ENCODE measurements around the gene STING1. TPM values are rescaled to one million over a fixed set of nuclear protein-coding genes. Genes with fewer than 3 reads are reported as not detected.
A peak's percentile ranks its signal among the peaks of the same experiment; 100 is the strongest.
"Not testable (repeated sequence)": the region's sequence is repeated elsewhere in the genome, so short reads cannot be mapped to it uniquely, and the experiment has no call there.

STING1 gene
- total and polyA plus RNA-seq, 10 of the 15 experiments (the other 5 are each of a cell fraction or from before 2014, with no cell fraction given): 10.1 to 56.1 (median 41.0) TPM

GRCh38 chr5:139513434-139513833 lies 30.9 kb upstream of the STING1 start:
- H4K20me1 ChIP-seq (ENCODE audit: control insufficient read depth, insufficient read depth); H3K9ac ChIP-seq (ENCODE audit: control insufficient read depth, insufficient read depth, low read length); H3K9me3 ChIP-seq (replicated peaks; ENCODE audit: control insufficient read depth, insufficient read depth, low read length); in situ Hi-C loops (cut with MboI); H3K4me3 ChIP-seq; BruUV-seq (replicated peaks); H3K27me3 ChIP-seq (replicated peaks in 1 of 2; ENCODE audit: control insufficient read depth in 2 of 2, insufficient read depth in 2 of 2, low read length in 1 of 2); H3K36me3 ChIP-seq (ENCODE audit: control insufficient read depth in 2 of 2, insufficient read depth in 2 of 2, low read length in 1 of 2); H3K79me2 ChIP-seq (ENCODE audit: control insufficient read depth, insufficient read depth, low read length); H3K27ac ChIP-seq (ENCODE audit: control insufficient read depth, insufficient read depth); DNase-seq (ENCODE audit: low read depth, low spot score); H3K4me2 ChIP-seq (ENCODE audit: control insufficient read depth, insufficient read depth): not testable (repeated sequence)
- CTCF ChIA-PET: interaction anchor here (0.5 to 10.1 kb wide), 43 partner anchors 8 to 935 kb away, joined by 3 to 491 read pairs (median 5); partner anchors contain the start of genes DNAJC18, PAIP2, SMIM33 and STING1
- peaks cover 15% of the 10 kb centered on the region for H3K4me1 ChIP-seq (ENCODE audit: control insufficient read depth, insufficient read depth, low read length)
- POLR2A ChIA-PET: interaction anchor here (0.6 to 3.0 kb wide), 10 partner anchors 11 to 118 kb away, joined by 3 to 12 read pairs (median 6); partner anchors contain the start of gene DNAJC18
- FAIRE-seq (peak; percentile 88), ATAC-seq (peak; percentile 82)
- peak overlapping the region; percentile 55 for H2AFZ ChIP-seq (ENCODE audit: control insufficient read depth, low read depth, low read length)
- WGBS (ENCODE audit: insufficient coverage, insufficient replicate concordance, low lambda C conversion rate, missing lambda C conversion rate): 20% methylated on average over 5 of the region's 5 CpGs
- RAD21 ChIA-PET (ENCODE audit: unreplicated experiment): interaction anchor here (0.6 to 9.6 kb wide), 25 partner anchors 11 to 262 kb away, joined by 3 to 241 read pairs (median 5); partner anchors contain the start of genes DNAJC18, MZB1, STING1 and UBE2D2
- intact Hi-C loops (cut with micrococcal nuclease; ENCODE audit: unreplicated experiment): loop anchor here (1.0 to 2.0 kb wide), 2 partner anchors 57 to 91 kb away; no protein-coding TSS in a partner anchor
- SMC1A ChIA-PET (ENCODE audit: uncharacterized antibody, unreplicated experiment): interaction anchor here (0.6 to 11.2 kb wide), 35 partner anchors 9 to 262 kb away, joined by 3 to 235 read pairs (median 5); partner anchors contain the start of genes DNAJC18, MZB1 and STING1
- peak; percentile 90 for TF ChIP-seq IKZF1 (conservative IDR thresholded peaks at IDR 0.05)
- peak; percentile 81 for TF ChIP-seq USF1 (IDR thresholded peaks at IDR 0.05; ENCODE audit: borderline replicate concordance, extremely low read length, insufficient read depth, low read depth, low read length)
- TF ChIP-seq IKZF2 (IDR thresholded peaks at IDR 0.05): peak; percentile 72 to 73
- peak; percentile 72 for TF ChIP-seq RAD51 (IDR thresholded peaks at IDR 0.05)
- TF ChIP-seq BHLHE40 (IDR thresholded peaks at IDR 0.05; ENCODE audit: borderline replicate concordance in 1 of 2, low read depth in 2 of 2, low read length in 1 of 2): peak in 1 of 2 experiments; percentile 83; a peak in 2 of 4 replicates
- 0 out of 2 replicates have a peak, but pooled peaks have one; percentile 27 for TF ChIP-seq IRF4 (IDR thresholded peaks at IDR 0.05; ENCODE audit: low read depth, low read length)
- peak; percentile 59; the same call in 1 of the 2 replicates for TF ChIP-seq ATF3 (IDR thresholded peaks at IDR 0.05; ENCODE audit: borderline replicate concordance, extremely low read depth, low read depth, low read length)
- TF ChIP-seq, protein P1, sequence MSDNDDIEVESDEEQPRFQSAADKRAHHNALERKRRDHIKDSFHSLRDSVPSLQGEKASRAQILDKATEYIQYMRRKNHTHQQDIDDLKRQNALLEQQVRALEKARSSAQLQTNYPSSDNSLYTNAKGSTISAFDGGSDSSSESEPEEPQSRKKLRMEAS (IDR thresholded peaks at IDR 0.05; ENCODE audit: low read depth, low read length): 0 out of 2 replicates have a peak, but pooled peaks have one; percentile 67
- TF ChIP-seq TCF12 (IDR thresholded peaks at IDR 0.05; ENCODE audit: low read depth, low read length): 0 out of 2 replicates have a peak, but pooled peaks have one; percentile 57
- TF ChIP-seq FOXM1 (IDR thresholded peaks at IDR 0.05; ENCODE audit: low read depth, low read length): 0 out of 2 replicates have a peak, but pooled peaks have one; percentile 34
- peak; percentile 65; the same call in 1 of the 2 replicates for TF ChIP-seq MXI1 (IDR thresholded peaks at IDR 0.05; ENCODE audit: low read depth, low read length)
- TF ChIP-seq SMC3 (IDR thresholded peaks at IDR 0.05; ENCODE audit: borderline replicate concordance, low read length): peak; percentile 99
- peak; percentile 84 for TF ChIP-seq YY1 (IDR thresholded peaks at IDR 0.05; ENCODE audit: low read depth, low read length)
- TF ChIP-seq RELB (IDR thresholded peaks at IDR 0.05; ENCODE audit: low read depth): 0 out of 2 replicates have a peak, but pooled peaks have one; percentile 56
- TF ChIP-seq, protein P2, sequence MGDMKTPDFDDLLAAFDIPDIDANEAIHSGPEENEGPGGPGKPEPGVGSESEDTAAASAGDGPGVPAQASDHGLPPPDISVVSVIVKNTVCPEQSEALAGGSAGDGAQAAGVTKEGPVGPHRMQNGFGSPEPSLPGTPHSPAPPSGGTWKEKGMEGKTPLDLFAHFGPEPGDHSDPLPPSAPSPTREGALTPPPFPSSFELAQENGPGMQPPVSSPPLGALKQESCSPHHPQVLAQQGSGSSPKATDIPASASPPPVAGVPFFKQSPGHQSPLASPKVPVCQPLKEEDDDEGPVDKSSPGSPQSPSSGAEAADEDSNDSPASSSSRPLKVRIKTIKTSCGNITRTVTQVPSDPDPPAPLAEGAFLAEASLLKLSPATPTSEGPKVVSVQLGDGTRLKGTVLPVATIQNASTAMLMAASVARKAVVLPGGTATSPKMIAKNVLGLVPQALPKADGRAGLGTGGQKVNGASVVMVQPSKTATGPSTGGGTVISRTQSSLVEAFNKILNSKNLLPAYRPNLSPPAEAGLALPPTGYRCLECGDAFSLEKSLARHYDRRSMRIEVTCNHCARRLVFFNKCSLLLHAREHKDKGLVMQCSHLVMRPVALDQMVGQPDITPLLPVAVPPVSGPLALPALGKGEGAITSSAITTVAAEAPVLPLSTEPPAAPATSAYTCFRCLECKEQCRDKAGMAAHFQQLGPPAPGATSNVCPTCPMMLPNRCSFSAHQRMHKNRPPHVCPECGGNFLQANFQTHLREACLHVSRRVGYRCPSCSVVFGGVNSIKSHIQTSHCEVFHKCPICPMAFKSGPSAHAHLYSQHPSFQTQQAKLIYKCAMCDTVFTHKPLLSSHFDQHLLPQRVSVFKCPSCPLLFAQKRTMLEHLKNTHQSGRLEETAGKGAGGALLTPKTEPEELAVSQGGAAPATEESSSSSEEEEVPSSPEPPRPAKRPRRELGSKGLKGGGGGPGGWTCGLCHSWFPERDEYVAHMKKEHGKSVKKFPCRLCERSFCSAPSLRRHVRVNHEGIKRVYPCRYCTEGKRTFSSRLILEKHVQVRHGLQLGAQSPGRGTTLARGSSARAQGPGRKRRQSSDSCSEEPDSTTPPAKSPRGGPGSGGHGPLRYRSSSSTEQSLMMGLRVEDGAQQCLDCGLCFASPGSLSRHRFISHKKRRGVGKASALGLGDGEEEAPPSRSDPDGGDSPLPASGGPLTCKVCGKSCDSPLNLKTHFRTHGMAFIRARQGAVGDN (IDR thresholded peaks at IDR 0.05): 0 out of 2 replicates have a peak, but pooled peaks have one; percentile 16
- 0 out of 2 replicates have a peak, but pooled peaks have one; percentile 38 for TF ChIP-seq HDGF (IDR thresholded peaks at IDR 0.05)

Measured in GM12878 (cell line).